ENCODE data around the gene NSUN6.

- TF ChIP-seq, protein P1, sequence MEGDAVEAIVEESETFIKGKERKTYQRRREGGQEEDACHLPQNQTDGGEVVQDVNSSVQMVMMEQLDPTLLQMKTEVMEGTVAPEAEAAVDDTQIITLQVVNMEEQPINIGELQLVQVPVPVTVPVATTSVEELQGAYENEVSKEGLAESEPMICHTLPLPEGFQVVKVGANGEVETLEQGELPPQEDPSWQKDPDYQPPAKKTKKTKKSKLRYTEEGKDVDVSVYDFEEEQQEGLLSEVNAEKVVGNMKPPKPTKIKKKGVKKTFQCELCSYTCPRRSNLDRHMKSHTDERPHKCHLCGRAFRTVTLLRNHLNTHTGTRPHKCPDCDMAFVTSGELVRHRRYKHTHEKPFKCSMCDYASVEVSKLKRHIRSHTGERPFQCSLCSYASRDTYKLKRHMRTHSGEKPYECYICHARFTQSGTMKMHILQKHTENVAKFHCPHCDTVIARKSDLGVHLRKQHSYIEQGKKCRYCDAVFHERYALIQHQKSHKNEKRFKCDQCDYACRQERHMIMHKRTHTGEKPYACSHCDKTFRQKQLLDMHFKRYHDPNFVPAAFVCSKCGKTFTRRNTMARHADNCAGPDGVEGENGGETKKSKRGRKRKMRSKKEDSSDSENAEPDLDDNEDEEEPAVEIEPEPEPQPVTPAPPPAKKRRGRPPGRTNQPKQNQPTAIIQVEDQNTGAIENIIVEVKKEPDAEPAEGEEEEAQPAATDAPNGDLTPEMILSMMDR (conservative IDR thresholded peaks at IDR 0.05; ENCODE audit: low read depth in 2 of 2) = no peak
- TF ChIP-seq REST (IDR thresholded peaks at IDR 0.05; ENCODE audit: unreplicated experiment) = no peak
- TF ChIP-seq POLR2AphosphoS5 (IDR thresholded peaks at IDR 0.05; ENCODE audit: low read depth) = no peak
- TF ChIP-seq JUNB (IDR thresholded peaks at IDR 0.05; ENCODE audit: unreplicated experiment) = no peak
- no peak for TF ChIP-seq EZH2 (IDR thresholded peaks at IDR 0.05; ENCODE audit: low read depth, unreplicated experiment)
- TF ChIP-seq EZH2phosphoT487 (IDR thresholded peaks at IDR 0.05; ENCODE audit: unreplicated experiment) = no peak
- TF ChIP-seq ZNF114 (CRISPR knock-in tag; IDR thresholded peaks at IDR 0.05) = no peak
- TF ChIP-seq CREB1 (CRISPR knock-in tag; IDR thresholded peaks at IDR 0.05; ENCODE audit: low read depth) = no peak
- TF ChIP-seq ZNF331 (CRISPR knock-in tag; IDR thresholded peaks at IDR 0.05; ENCODE audit: low read depth) = no peak
- TF ChIP-seq ETS1 (IDR thresholded peaks at IDR 0.05) = no peak
- no peak for TF ChIP-seq NANOG (IDR thresholded peaks at IDR 0.05; ENCODE audit: borderline replicate concordance)
- TF ChIP-seq STAT1 (IDR thresholded peaks at IDR 0.05; ENCODE audit: unreplicated experiment) = no peak
Observed at GRCh38 chr10:18500576-18500975, 150.8 kb downstream of the NSUN6 start.
